Measurements from ENCODE around the gene PPP1R12B.
"Not testable (repeated sequence)": the region's sequence is repeated elsewhere in the genome, so short reads cannot be mapped to it uniquely, and the experiment has no call there.

PPP1R12B gene

GRCh38 chr1:202620036-202620435, 271.5 kb downstream of the PPP1R12B start:
- not testable (repeated sequence) for H3K9ac ChIP-seq (ENCODE audit: low read depth, low read length); H3K4me3 ChIP-seq (ENCODE audit: low read depth, low read length); H3K9me3 ChIP-seq (ENCODE audit: control insufficient read depth, insufficient read depth, low read length); H3K27me3 ChIP-seq (ENCODE audit: control insufficient read depth, insufficient read depth, low read length); H3K4me1 ChIP-seq (ENCODE audit: control insufficient read depth, insufficient read depth, low read length); H3K36me3 ChIP-seq (ENCODE audit: control insufficient read depth, insufficient read depth, low read length)

GRCh38 chr1:202621446-202621845, 272.9 kb downstream of the PPP1R12B start:
- no peak overlapping the region for H3K4me3 ChIP-seq (ENCODE audit: low read depth, low read length)
- no peaks in the 10 kb centered on the region for H3K9me3 ChIP-seq (ENCODE audit: control insufficient read depth, insufficient read depth, low read length)
- no peaks in the 10 kb centered on the region for H3K27me3 ChIP-seq (ENCODE audit: control insufficient read depth, insufficient read depth, low read length)
- H3K36me3 ChIP-seq (ENCODE audit: control insufficient read depth, insufficient read depth, low read length), result no peaks in the 10 kb centered on the region
- H3K4me1 ChIP-seq (ENCODE audit: control insufficient read depth, insufficient read depth, low read length), result peaks cover 2% of the 10 kb centered on the region
- no peak overlapping the region for H3K9ac ChIP-seq (ENCODE audit: low read depth, low read length)

- H3K4me3 ChIP-seq (ENCODE audit: low read depth, low read length), result no peak overlapping the region
- no peaks in the 10 kb centered on the region for H3K27me3 ChIP-seq (ENCODE audit: control insufficient read depth, insufficient read depth, low read length)
- H3K36me3 ChIP-seq (ENCODE audit: control insufficient read depth, insufficient read depth, low read length), result no peaks in the 10 kb centered on the region
- H3K4me1 ChIP-seq (ENCODE audit: control insufficient read depth, insufficient read depth, low read length), result peaks cover 2% of the 10 kb centered on the region
- no peaks in the 10 kb centered on the region for H3K9me3 ChIP-seq (ENCODE audit: control insufficient read depth, insufficient read depth, low read length)
- no peak overlapping the region for H3K9ac ChIP-seq (ENCODE audit: low read depth, low read length)
Measured at GRCh38 chr1:202622388-202622787, 273.9 kb downstream of the PPP1R12B start.

- H3K9ac ChIP-seq (ENCODE audit: low read depth, low read length), result no peak overlapping the region
- peaks cover 2% of the 10 kb centered on the region for H3K4me1 ChIP-seq (ENCODE audit: control insufficient read depth, insufficient read depth, low read length)
- no peaks in the 10 kb centered on the region for H3K36me3 ChIP-seq (ENCODE audit: control insufficient read depth, insufficient read depth, low read length)
- no peaks in the 10 kb centered on the region for H3K9me3 ChIP-seq (ENCODE audit: control insufficient read depth, insufficient read depth, low read length)
- no peak overlapping the region for H3K4me3 ChIP-seq (ENCODE audit: low read depth, low read length)
- no peaks in the 10 kb centered on the region for H3K27me3 ChIP-seq (ENCODE audit: control insufficient read depth, insufficient read depth, low read length)
Measured at GRCh38 chr1:202623075-202623474, 274.6 kb downstream of the PPP1R12B start.

GRCh38 chr1:202623476-202623875, 275.0 kb downstream of the PPP1R12B start:
- not testable (repeated sequence) for H3K36me3 ChIP-seq (ENCODE audit: control insufficient read depth, insufficient read depth, low read length); H3K27me3 ChIP-seq (ENCODE audit: control insufficient read depth, insufficient read depth, low read length); H3K9me3 ChIP-seq (ENCODE audit: control insufficient read depth, insufficient read depth, low read length); H3K9ac ChIP-seq (ENCODE audit: low read depth, low read length); H3K4me1 ChIP-seq (ENCODE audit: control insufficient read depth, insufficient read depth, low read length); H3K4me3 ChIP-seq (ENCODE audit: low read depth, low read length)

GRCh38 chr1:202624088-202624780, 275.7 kb downstream of the PPP1R12B start:
- H3K27me3 ChIP-seq (ENCODE audit: control insufficient read depth, insufficient read depth, low read length), result no peaks in the 10 kb centered on the region
- no peak overlapping the region for H3K4me3 ChIP-seq (ENCODE audit: low read depth, low read length)
- no peaks in the 10 kb centered on the region for H3K9me3 ChIP-seq (ENCODE audit: control insufficient read depth, insufficient read depth, low read length)
- no peaks in the 10 kb centered on the region for H3K36me3 ChIP-seq (ENCODE audit: control insufficient read depth, insufficient read depth, low read length)
- H3K9ac ChIP-seq (ENCODE audit: low read depth, low read length), result no peak overlapping the region
- no peaks in the 10 kb centered on the region for H3K4me1 ChIP-seq (ENCODE audit: control insufficient read depth, insufficient read depth, low read length)

- H3K4me1 ChIP-seq (ENCODE audit: control insufficient read depth, insufficient read depth, low read length), result no peaks in the 10 kb centered on the region
Measured at GRCh38 chr1:202624781-202625108, 276.2 kb downstream of the PPP1R12B start.

GRCh38 chr1:202625416-202626360, 277.2 kb downstream of the PPP1R12B start:
- Histone ChIP-seq H3K9me3 (ENCODE audit: control insufficient read depth, insufficient read depth, low read length) (no peaks in the 10 kb centered on the region), H3K27me3 (ENCODE audit: control insufficient read depth, insufficient read depth, low read length) (no peaks in the 10 kb centered on the region), H3K36me3 (ENCODE audit: control insufficient read depth, insufficient read depth, low read length) (no peaks in the 10 kb centered on the region), H3K9ac (ENCODE audit: low read depth, low read length) (no peak overlapping the region), H3K4me1 (ENCODE audit: control insufficient read depth, insufficient read depth, low read length) (no peaks in the 10 kb centered on the region), H3K4me3 (ENCODE audit: low read depth, low read length) (no peak overlapping the region)

More at GRCh38 chr1:202624781-202625108, 276.2 kb downstream of the PPP1R12B start:
- H3K27me3 ChIP-seq (ENCODE audit: control insufficient read depth, insufficient read depth, low read length), result no peaks in the 10 kb centered on the region
- H3K9ac ChIP-seq (ENCODE audit: low read depth, low read length), result no peak overlapping the region
- H3K4me3 ChIP-seq (ENCODE audit: low read depth, low read length), result no peak overlapping the region
- H3K9me3 ChIP-seq (ENCODE audit: control insufficient read depth, insufficient read depth, low read length), result no peaks in the 10 kb centered on the region
- no peaks in the 10 kb centered on the region for H3K36me3 ChIP-seq (ENCODE audit: control insufficient read depth, insufficient read depth, low read length)

GRCh38 chr1:202627036-202627435, 278.5 kb downstream of the PPP1R12B start:
- H3K9ac ChIP-seq (ENCODE audit: low read depth, low read length); H3K4me3 ChIP-seq (ENCODE audit: low read depth, low read length); H3K36me3 ChIP-seq (ENCODE audit: control insufficient read depth, insufficient read depth, low read length); H3K27me3 ChIP-seq (ENCODE audit: control insufficient read depth, insufficient read depth, low read length); H3K4me1 ChIP-seq (ENCODE audit: control insufficient read depth, insufficient read depth, low read length); H3K9me3 ChIP-seq (ENCODE audit: control insufficient read depth, insufficient read depth, low read length): not testable (repeated sequence)

GRCh38 chr1:202627841-202628565, 279.5 kb downstream of the PPP1R12B start:
- Histone ChIP-seq H3K4me1 (ENCODE audit: control insufficient read depth, insufficient read depth, low read length) (no peaks in the 10 kb centered on the region), H3K9me3 (ENCODE audit: control insufficient read depth, insufficient read depth, low read length) (no peaks in the 10 kb centered on the region), H3K27me3 (ENCODE audit: control insufficient read depth, insufficient read depth, low read length) (no peaks in the 10 kb centered on the region), H3K9ac (ENCODE audit: low read depth, low read length) (no peak overlapping the region), H3K4me3 (ENCODE audit: low read depth, low read length) (no peak overlapping the region), H3K36me3 (ENCODE audit: control insufficient read depth, insufficient read depth, low read length) (no peaks in the 10 kb centered on the region)

GRCh38 chr1:202628646-202629215, 280.2 kb downstream of the PPP1R12B start:
- Histone ChIP-seq H3K27me3 (ENCODE audit: control insufficient read depth, insufficient read depth, low read length) (no peaks in the 10 kb centered on the region), H3K36me3 (ENCODE audit: control insufficient read depth, insufficient read depth, low read length) (no peaks in the 10 kb centered on the region), H3K4me3 (ENCODE audit: low read depth, low read length) (no peak overlapping the region), H3K9ac (ENCODE audit: low read depth, low read length) (no peak overlapping the region), H3K4me1 (ENCODE audit: control insufficient read depth, insufficient read depth, low read length) (no peaks in the 10 kb centered on the region), H3K9me3 (ENCODE audit: control insufficient read depth, insufficient read depth, low read length) (no peaks in the 10 kb centered on the region)
